ENCODE results near the gene CD1E.

DNA sequence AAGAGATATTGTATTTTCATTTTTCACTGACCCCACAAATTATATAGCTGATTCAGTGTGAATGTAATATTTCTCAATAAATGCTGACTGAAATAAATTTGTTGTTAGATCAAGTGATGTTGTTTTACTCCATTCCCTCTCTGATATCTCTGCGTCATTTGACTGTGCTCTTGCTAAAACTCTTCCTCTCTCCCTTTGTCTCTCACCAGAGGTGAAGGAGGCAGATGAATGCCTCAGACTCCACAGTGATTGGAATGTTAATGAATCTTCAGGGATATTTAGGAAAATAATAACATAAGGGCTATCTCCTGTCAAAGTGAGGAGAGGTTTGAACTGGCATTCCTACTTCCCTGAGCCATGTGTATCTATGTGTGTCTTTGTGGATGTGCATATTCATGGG, 3.7 kb downstream of the CD1E start:
- TF ChIP-seq TAF1 (IDR thresholded peaks at IDR 0.05; ENCODE audit: borderline replicate concordance, low read depth, low read length) (no peak), POLR2A (IDR thresholded peaks at IDR 0.05; ENCODE audit: low read depth, low read length) (no peak), POLR2AphosphoS5 (IDR thresholded peaks at IDR 0.05; ENCODE audit: low read depth, low read length) (no peak)
